HG03457 (cell line): ENCODE data around the gene CPEB4.

Experiments used
- ATAC-seq: cut with Tn5 transposase; IDR thresholded peaks from one replicate; pipeline ENCODE4 v1.9.1; 2021; ENCODE audit warnings: moderate number of reproducible peaks; ENCODE audit not compliant: unreplicated experiment

CPEB4 gene

GRCh38 chr5:173887610-173888472 lies at the start of gene CPEB4:
Gene CPEB4, plus strand, starts transcription at chr5:173888349. Its CDS starts 1,385 bp downstream, at chr5:173889734.
- peak; percentile 89 for ATAC-seq

- no peak for ATAC-seq
Observed at GRCh38 chr5:173839117-173839713, 48.9 kb upstream of the CPEB4 start.

GRCh38 chr5:173840111-173840983 lies 47.8 kb upstream of the CPEB4 start:
- ATAC-seq = no peak

GRCh38 chr5:173841710-173842109 lies 46.4 kb upstream of the CPEB4 start:
- no peak for ATAC-seq

- ATAC-seq = no peak
Observed at GRCh38 chr5:173843794-173844193, 44.4 kb upstream of the CPEB4 start.

DNA sequence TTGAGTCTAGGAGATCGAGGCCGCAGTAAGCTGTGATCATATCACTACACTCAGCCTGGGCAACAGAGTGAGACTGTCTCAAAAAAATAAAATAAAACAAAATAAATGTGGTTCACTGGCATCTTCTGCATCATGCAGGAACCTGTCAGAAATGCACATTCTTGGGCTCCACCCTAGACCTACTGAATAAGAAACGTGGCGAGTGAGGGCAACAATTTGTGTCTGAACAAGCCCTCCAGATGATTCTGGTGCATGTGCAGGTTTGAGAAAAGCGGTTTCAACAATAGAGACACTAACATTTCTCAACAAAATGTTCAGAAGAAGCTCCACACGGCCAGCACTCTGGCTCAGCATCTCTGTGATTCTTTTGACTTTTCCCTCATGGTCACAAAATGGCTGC lies 42.8 kb upstream of the CPEB4 start:
- no peak for ATAC-seq

DNA sequence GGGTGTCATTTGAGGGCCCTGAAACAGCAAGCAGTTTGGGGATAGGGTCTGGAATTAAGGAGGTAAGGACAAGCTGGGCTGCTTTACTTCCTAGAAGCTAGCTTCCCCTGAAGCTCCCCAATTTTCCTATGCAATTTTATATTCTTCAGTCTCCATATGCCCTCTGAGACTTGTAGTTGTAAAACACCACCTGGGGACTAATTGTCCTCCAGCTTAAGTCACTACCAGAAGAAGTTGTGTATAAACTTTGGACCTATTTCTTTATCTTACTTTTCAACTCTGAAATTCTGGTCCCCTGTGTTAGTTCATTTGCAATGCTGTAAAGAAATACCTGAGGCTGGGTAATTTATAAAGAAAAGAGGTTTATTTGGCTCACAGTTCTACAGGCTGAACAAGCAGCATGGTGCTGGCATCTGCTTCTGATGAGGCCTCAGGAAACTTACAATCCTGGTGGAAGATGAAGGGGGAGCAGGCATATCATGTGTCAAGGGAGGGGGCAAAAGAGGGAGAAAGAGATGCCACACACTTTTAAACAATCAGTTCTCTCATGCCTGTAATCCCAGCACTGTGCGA lies 41.1 kb upstream of the CPEB4 start:
- no peak for ATAC-seq

- no peak for ATAC-seq
Observed at GRCh38 chr5:173848986-173849596, 39.1 kb upstream of the CPEB4 start.

DNA sequence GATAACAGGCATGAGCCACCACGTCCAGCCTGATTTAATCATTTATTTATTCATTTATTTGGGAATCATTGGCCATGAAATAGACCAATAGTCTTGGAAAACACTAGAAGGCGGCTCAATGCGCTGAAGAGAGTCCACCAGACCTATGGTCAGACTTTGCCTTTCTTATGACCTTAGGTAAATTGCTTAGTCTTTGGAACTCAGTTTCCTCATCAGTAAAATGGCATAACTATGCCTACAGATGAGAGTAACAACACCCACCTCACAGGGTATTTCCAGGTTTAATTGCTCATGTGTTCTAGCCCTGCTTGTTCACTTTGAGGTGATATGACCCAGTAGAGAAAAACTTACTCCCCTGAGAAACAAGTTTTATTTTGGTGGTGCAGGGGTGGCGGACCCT lies 38.2 kb upstream of the CPEB4 start:
- ATAC-seq = no peak

GRCh38 chr5:173850659-173851058 lies 37.5 kb upstream of the CPEB4 start:
- ATAC-seq = no peak

DNA sequence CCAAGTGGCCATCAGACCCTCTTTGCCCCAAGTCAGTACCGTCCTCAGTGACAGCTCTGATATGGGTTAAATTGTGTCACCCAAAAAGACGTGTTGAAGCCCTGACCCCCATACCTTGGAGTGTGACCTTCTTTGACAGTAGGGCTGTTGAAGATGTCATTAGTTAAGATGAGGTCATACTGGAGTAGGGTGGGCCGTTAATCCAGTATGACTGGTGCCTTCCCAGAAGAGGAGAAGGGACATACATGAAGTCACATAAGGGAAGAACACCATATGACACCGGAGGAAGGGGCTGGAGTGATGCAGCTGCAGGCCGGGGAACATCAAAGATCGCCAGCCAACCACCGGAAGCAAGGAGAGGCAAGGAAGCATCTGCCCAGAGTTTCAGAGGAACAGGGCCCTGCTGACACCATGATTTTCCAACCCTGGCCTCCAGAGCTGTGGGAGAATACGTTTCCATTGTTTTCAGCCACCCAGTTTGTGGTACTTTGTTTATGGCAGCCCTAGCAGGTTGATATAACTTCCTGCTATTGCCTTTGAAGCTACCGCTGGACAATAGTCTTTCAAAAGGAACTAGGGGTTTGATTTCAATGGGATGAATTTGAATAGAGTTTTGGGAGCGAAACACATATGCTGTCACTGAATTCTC lies 36.4 kb upstream of the CPEB4 start:
- no peak for ATAC-seq

- ATAC-seq = no peak
Observed at GRCh38 chr5:173852790-173853359, 35.3 kb upstream of the CPEB4 start.

DNA sequence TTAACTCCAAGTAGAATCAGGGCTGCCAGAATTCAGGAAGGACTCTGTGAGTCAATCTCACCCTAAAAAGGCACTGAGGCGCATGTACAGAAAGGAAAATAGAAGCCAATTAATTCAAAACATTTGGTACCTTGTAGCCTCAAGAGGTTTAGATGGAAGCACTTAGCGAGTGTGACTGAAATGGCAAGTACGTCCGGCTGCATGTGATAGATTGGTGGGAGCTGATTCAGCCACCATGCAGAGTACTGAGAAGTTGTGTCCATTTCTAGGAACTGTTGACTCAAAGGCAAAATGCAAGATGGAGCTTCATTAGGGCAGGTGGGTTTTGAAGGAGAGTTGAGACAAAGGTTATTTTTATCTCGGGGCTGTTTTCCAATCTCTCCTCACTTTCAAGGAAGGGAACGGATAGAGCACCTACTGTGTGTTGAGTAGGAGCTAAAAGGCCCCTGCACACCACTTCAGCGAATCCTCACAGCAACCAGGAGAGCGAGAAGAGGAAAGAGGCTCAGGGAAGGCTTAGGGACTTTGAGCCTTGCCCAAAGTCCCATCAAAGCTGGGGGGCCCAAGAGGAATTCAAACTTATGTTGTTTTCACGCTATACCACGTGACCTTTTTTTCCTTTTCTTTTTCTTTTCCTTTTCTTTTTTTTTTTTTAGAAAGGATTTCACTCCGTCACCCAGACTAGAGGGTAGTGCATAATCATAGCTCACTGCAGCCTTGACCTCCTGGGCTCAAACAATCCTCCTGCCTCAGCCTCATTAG lies 34.6 kb upstream of the CPEB4 start:
- no peak for ATAC-seq

- no peak for ATAC-seq
Observed at GRCh38 chr5:173855162-173855994, 32.8 kb upstream of the CPEB4 start.

DNA sequence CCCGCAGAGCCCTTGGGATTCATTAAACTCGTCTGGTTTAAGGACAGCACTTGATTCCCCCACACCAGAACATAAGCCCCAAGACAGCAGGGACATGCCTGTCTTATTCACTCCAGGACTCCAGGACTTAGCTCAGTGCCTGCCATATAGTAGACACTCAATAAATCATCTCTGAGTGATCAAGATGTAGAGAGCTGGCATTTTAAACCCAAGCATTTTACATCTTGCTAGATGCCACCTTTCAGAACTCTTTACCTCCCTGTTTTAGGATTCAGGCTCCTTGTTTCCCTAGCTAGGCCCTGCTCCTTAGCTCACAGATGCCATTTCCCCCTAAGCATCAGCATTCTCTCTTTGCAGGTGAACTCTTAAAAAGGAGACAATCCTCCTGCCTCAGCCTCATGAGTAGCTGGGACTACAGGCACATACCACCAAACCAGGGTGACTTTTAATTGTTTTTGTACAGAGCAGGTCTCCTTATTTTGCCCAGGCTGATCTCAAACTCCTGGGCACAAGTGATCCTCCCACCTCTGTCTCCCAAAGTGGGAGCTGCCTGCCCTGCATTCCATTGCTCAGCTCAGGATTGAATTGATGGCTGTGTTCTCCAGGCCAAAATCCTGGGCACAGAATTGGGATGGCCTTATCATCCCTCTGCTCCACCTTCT lies 32.0 kb upstream of the CPEB4 start:
- no peak for ATAC-seq

- ATAC-seq = no peak
Observed at GRCh38 chr5:173857234-173857633, 30.9 kb upstream of the CPEB4 start.

- no peak for ATAC-seq
Observed at GRCh38 chr5:173858021-173858669, 30.0 kb upstream of the CPEB4 start.
